Neural progenitor cell (in vitro differentiated cells): ENCODE results near the gene PER2. TPM values are rescaled to one million over a fixed set of nuclear protein-coding genes. Genes with fewer than 3 reads are reported as not detected.
A peak's percentile ranks its signal among the peaks of the same experiment; 100 is the strongest.

Experiments used
- DNase-seq: peaks from one replicate; pipeline ENCODE4 v3.0.0-alpha.2; 2016; ENCODE audit warnings: low spot score
- H2AFZ ChIP-seq: fragments of 200-600 bp; sonication (generic); replicated peaks from 2 replicates; pipeline ENCODE4 v1.6.1; 2016; ENCODE audit warnings: antibody characterized with exemption
- H3F3A ChIP-seq: fragments of 200-600 bp; sonication (generic); 2 replicates; pipeline ENCODE4 v1.6.1; 2016; ENCODE audit warnings: antibody characterized with exemption, low read depth
- H3K27ac ChIP-seq: fragments of 200-600 bp; sonication (generic); 2 replicates; pipeline ENCODE4 v1.5.1; 2016; ENCODE audit warnings: mild to moderate bottlenecking
- H3K27me3 ChIP-seq: fragments of 200-600 bp; sonication (generic); 2 replicates; pipeline ENCODE4 v1.6.1; 2016; ENCODE audit warnings: mild to moderate bottlenecking, moderate library complexity
- H3K36me3 ChIP-seq: fragments of 200-600 bp; sonication (generic); 2 replicates; pipeline ENCODE4 v1.5.1; 2016
- H3K4me1 ChIP-seq: fragments of 200-600 bp; sonication (generic); 2 replicates; pipeline ENCODE4 v1.6.1; 2016; ENCODE audit warnings: mixed run types
- H3K4me2 ChIP-seq: fragments of 200-600 bp; sonication (generic); 2 replicates; pipeline ENCODE4 v1.6.1; 2016
- H3K4me3 ChIP-seq: fragments of 200-600 bp; sonication (generic); 2 replicates; pipeline ENCODE4 v1.5.1; 2016
- H3K79me2 ChIP-seq: fragments of 200-600 bp; sonication (generic); 2 replicates; pipeline ENCODE4 v1.6.1; 2016; ENCODE audit warnings: low read depth
- H3K9ac ChIP-seq: fragments of 200-600 bp; sonication (generic); 2 replicates; pipeline ENCODE4 v1.6.1; 2016
- H3K9me3 ChIP-seq: fragments of 200-600 bp; sonication (generic); 2 replicates; pipeline ENCODE4 v1.5.1; 2016; ENCODE audit warnings: low read depth
- H4K20me1 ChIP-seq: fragments of 200-600 bp; sonication (generic); 2 replicates; pipeline ENCODE4 v1.6.1; 2016; ENCODE audit warnings: low read depth
- H3K27ac Mint-ChIP-seq: 3 replicates; pipeline ENCODE4 v1.8.0; 2021; ENCODE audit warnings: mixed read lengths
- H3K27me3 Mint-ChIP-seq: 2 replicates; pipeline ENCODE4 v1.8.0; 2022; ENCODE audit warnings: low read depth, mild to moderate bottlenecking, inconsistent platforms, moderate library complexity, mixed read lengths; ENCODE audit not compliant: insufficient read depth
- H3K36me3 Mint-ChIP-seq: 3 replicates; pipeline ENCODE4 v1.8.0; 2021; ENCODE audit warnings: mixed read lengths
- H3K4me1 Mint-ChIP-seq: 3 replicates; pipeline ENCODE4 v1.8.0; 2021; ENCODE audit warnings: mixed read lengths
- H3K4me3 Mint-ChIP-seq: 3 replicates; pipeline ENCODE4 v1.8.0; 2021; ENCODE audit warnings: mild to moderate bottlenecking, moderate library complexity, mixed read lengths
- H3K9me3 Mint-ChIP-seq: 3 replicates; pipeline ENCODE4 v1.8.0; 2020; ENCODE audit warnings: mixed read lengths
- CTCF ChIP-seq: fragments of 200-600 bp; sonication (generic); IDR thresholded peaks from 2 replicates; pipeline ENCODE4 v1.5.1; 2017; ENCODE audit warnings: antibody characterized with exemption, mild to moderate bottlenecking
- EZH2 ChIP-seq: fragments of 200-600 bp; sonication (generic); IDR thresholded peaks from 2 replicates; pipeline ENCODE4 v1.6.1; 2017; ENCODE audit warnings: antibody characterized with exemption, mild to moderate bottlenecking, moderate library complexity
- EZH2phosphoT487 ChIP-seq: fragments of 200-600 bp; sonication (generic); IDR thresholded peaks from 2 replicates; pipeline ENCODE4 v1.6.1; 2017; ENCODE audit warnings: antibody characterized with exemption
- total RNA-seq: library from RNA; depleted of rRNA; stranded (reverse); fragments of >200 nt; gene quantifications from 2 replicates; pipeline ENCODE4 v1.2.3, GENCODE V29; 2015; ENCODE audit warnings: low replicate concordance

Gene PER2
- total RNA-seq, 1 donor from 2014 or later, result 1.4 TPM

GRCh38 chr2:238237431-238238135, 50.8 kb downstream of the PER2 start:
- no peak overlapping the region for H2AFZ ChIP-seq
- H3K27me3 ChIP-seq, result peaks cover 77% of the 10 kb centered on the region
- peak overlapping the region; percentile 83 for H3K4me3 Mint-ChIP-seq

DNA sequence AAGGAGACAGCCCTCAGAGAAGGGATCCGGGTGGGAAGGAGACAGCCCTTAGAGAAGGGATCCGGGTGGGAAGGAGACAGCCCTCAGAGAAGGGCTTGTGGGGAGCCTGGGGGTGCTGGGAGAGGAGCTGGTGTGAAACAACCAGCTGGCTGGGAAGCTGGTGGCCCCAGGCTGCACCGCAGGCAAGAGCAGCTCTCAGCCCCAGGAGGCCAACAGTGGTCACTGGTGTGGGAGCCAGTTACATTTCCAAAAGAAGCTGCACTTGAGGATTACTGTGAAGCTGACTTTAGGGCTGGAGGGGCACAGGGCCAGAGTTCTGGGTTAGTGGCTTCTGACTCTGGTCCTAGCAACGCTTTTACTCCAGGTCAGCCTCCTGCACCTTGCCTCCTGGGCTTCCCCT, 51.8 kb downstream of the PER2 start:
- Histone ChIP-seq H3K9me3 (no peaks in the 10 kb centered on the region), H2AFZ (no peak overlapping the region), H4K20me1 (no peaks in the 10 kb centered on the region), H3K79me2 (no peaks in the 10 kb centered on the region), H3K27me3 (peaks cover 76% of the 10 kb centered on the region), H3K27ac (no peak overlapping the region), H3K36me3 (no peaks in the 10 kb centered on the region), H3K9ac (no peak overlapping the region), H3K4me1 (peaks cover 6% of the 10 kb centered on the region), H3K4me3 (no peak overlapping the region), H3F3A (peaks cover 15% of the 10 kb centered on the region), H3K4me2 (no peak overlapping the region)
- TF ChIP-seq EZH2phosphoT487, result no peak
- no peak for TF ChIP-seq CTCF
- TF ChIP-seq EZH2, result no peak
- peaks cover 3% of the 10 kb centered on the region for H3K36me3 Mint-ChIP-seq
- H3K9me3 Mint-ChIP-seq, result peaks cover 11% of the 10 kb centered on the region
- DNase-seq, result no peak
- peaks cover 16% of the 10 kb centered on the region for H3K27me3 Mint-ChIP-seq
- H3K4me1 Mint-ChIP-seq, result peaks cover 7% of the 10 kb centered on the region
- H3K4me3 Mint-ChIP-seq, result no peak overlapping the region
- H3K27ac Mint-ChIP-seq, result no peak overlapping the region

More at GRCh38 chr2:238237431-238238135, 50.8 kb downstream of the PER2 start:
- Mint-ChIP-seq H3K27me3 (peaks cover 19% of the 10 kb centered on the region), H3K36me3 (peaks cover 3% of the 10 kb centered on the region), H3K27ac (no peak overlapping the region), H3K4me1 (peaks cover 16% of the 10 kb centered on the region), H3K9me3 (peaks cover 6% of the 10 kb centered on the region)
- no peak for DNase-seq
- Histone ChIP-seq H3F3A (peaks cover 25% of the 10 kb centered on the region), H3K4me2 (no peak overlapping the region), H3K4me1 (peaks cover 6% of the 10 kb centered on the region), H3K79me2 (no peaks in the 10 kb centered on the region), H3K4me3 (no peak overlapping the region), H3K9ac (no peak overlapping the region), H4K20me1 (no peaks in the 10 kb centered on the region), H3K27ac (no peak overlapping the region), H3K9me3 (no peaks in the 10 kb centered on the region), H3K36me3 (no peaks in the 10 kb centered on the region)
- TF ChIP-seq CTCF (no peak), EZH2 (no peak), EZH2phosphoT487 (no peak)

DNA sequence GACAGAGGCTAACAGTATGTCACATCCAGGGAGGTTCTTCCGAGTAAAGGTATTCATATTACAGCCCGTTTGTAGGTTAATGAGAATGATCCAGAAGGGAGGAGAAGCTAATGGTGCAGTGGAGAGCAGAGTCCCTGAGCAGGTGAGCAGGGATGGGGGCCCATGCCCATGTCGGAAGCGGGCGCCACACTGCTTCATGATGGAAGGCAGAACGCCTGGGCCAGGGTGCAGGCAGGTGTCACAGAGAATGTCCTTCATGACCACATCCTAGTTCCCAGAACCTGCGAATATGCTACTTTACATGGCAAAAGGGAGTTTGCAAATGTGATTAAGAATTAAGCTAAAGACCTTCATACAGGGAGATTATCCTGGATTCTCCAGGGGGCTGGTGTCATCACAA, 52.6 kb downstream of the PER2 start:
- Mint-ChIP-seq H3K4me3 (no peak overlapping the region), H3K9me3 (peaks cover 11% of the 10 kb centered on the region), H3K4me1 (peaks cover 6% of the 10 kb centered on the region), H3K27me3 (peaks cover 16% of the 10 kb centered on the region), H3K27ac (no peak overlapping the region), H3K36me3 (peaks cover 3% of the 10 kb centered on the region)
- no peak for DNase-seq
- H3K4me1 ChIP-seq, result peaks cover under 1% of the 10 kb centered on the region
- no peaks in the 10 kb centered on the region for H3K36me3 ChIP-seq
- peaks cover 14% of the 10 kb centered on the region for H3F3A ChIP-seq
- no peak overlapping the region for H3K27ac ChIP-seq
- no peak overlapping the region for H2AFZ ChIP-seq
- H3K79me2 ChIP-seq, result no peaks in the 10 kb centered on the region
- no peaks in the 10 kb centered on the region for H4K20me1 ChIP-seq
- H3K9ac ChIP-seq, result no peak overlapping the region
- H3K4me3 ChIP-seq, result no peak overlapping the region
- H3K4me2 ChIP-seq, result no peak overlapping the region
- H3K27me3 ChIP-seq, result peaks cover 76% of the 10 kb centered on the region
- no peaks in the 10 kb centered on the region for H3K9me3 ChIP-seq
- no peak for TF ChIP-seq EZH2phosphoT487
- no peak for TF ChIP-seq EZH2
- no peak for TF ChIP-seq CTCF
